Kidney (tissue), 14 donors: ENCODE data around the gene GNB5. TPM values are rescaled to one million over a fixed set of nuclear protein-coding genes. Genes with fewer than 3 reads are reported as not detected.

Experiments
- DNase-seq, 5 donors: peaks; one replicate each; pipeline ENCODE4 v3.0.0-alpha.2; 2013 to 2020
- FAIRE-seq: peaks from 2 replicates; lab custom pipeline; 2012; peaks lifted over from hg19 to GRCh38; lab: Jason Lieb, UNC
- H3K27ac ChIP-seq, 2 donors: one replicate each; pipeline ENCODE4 v1.7.0; 2013; ENCODE audit warnings: low read depth in 2 of 2, low read length in 2 of 2, inconsistent platforms in 1 of 2
- H3K27me3 ChIP-seq: one replicate; pipeline ENCODE4 v1.7.1; 2013; ENCODE audit warnings: low read length, inconsistent platforms; ENCODE audit not compliant: control insufficient read depth, insufficient read depth
- H3K36me3 ChIP-seq, 3 donors: one replicate each; pipeline versions ENCODE4 v1.7.0 to v1.7.1; 2013; ENCODE audit warnings: low read length in 3 of 3, control low read depth in 1 of 3, inconsistent platforms in 1 of 3; ENCODE audit not compliant: insufficient read depth in 3 of 3, control insufficient read depth in 2 of 3
- H3K4me1 ChIP-seq, 3 donors: one replicate each; pipeline versions ENCODE4 v1.7.0 to v1.7.1; 2013; ENCODE audit warnings: low read length in 3 of 3, inconsistent platforms in 1 of 3, low read depth in 1 of 3; ENCODE audit not compliant: control insufficient read depth in 2 of 3, insufficient read depth in 2 of 3
- H3K4me3 ChIP-seq, 3 donors: one replicate each; pipeline versions ENCODE4 v1.7.0 to v1.8.1; 2013; ENCODE audit warnings: low read length in 3 of 3, control low read depth in 1 of 3, inconsistent platforms in 1 of 3
- H3K9ac ChIP-seq, 3 donors: one replicate each; pipeline versions ENCODE4 v1.7.0 to v1.7.1; 2013; ENCODE audit warnings: low read length in 3 of 3, control low read depth in 1 of 3, inconsistent platforms in 1 of 3
- H3K9me3 ChIP-seq, 3 donors: one replicate each; pipeline versions ENCODE4 v1.7.0 to v1.7.1; 2013; ENCODE audit warnings: low read length in 3 of 3, control low read depth in 1 of 3, inconsistent platforms in 1 of 3; ENCODE audit not compliant: control insufficient read depth in 2 of 3, insufficient read depth in 1 of 3
- intact Hi-C: fragments of 100-400 bp; cut with DNase I; formaldehyde crosslinking; loops from one replicate; pipeline ENCODE4 v1.11.1; 2022
- polyA plus RNA-seq: library from polyadenylated mRNA; stranded (reverse); fragments of 350-450 nt; fragmentation: Illumina TruSeq; extraction: RNeasy Lipid Tissue Mini Kit (QIAGEN cat#74804); gene quantifications from one replicate; pipeline ENCODE4 v1.2.3, GENCODE V29; 2014; ENCODE audit warnings: low read depth, low replicate concordance; ENCODE audit not compliant: insufficient read depth
- total RNA-seq: library from RNA; stranded (reverse); fragmentation: NEBNext Ultra II Directional; extraction: Animal tissue kit (Norgen Biotek cat#: 25700); gene quantifications from one replicate; pipeline ENCODE4 v1.2.1, GENCODE V29; 2021
- TF ChIP-seq, protein P1 (sequence below): IDR thresholded peaks from 3 replicates; pipeline ENCODE4 v1.5.1; 2012; ENCODE audit warnings: mild to moderate bottlenecking, moderate library complexity, borderline replicate concordance; ENCODE audit not compliant: insufficient read depth; ENCODE audit errors: extremely low read depth
- donor health status: control.
- donor health status: control.
- donor health status: control.
- donor health status: control.
- donor health status: control.
- donor health status: DM: yes; HTN: yes; CAD: no.
- donor health status: Normal renal cell carcinoma (clear cell type).

GNB5 gene
- total and polyA plus RNA-seq, 2 donors from 2014 or later = 28.3 to 43.6 TPM

DNA sequence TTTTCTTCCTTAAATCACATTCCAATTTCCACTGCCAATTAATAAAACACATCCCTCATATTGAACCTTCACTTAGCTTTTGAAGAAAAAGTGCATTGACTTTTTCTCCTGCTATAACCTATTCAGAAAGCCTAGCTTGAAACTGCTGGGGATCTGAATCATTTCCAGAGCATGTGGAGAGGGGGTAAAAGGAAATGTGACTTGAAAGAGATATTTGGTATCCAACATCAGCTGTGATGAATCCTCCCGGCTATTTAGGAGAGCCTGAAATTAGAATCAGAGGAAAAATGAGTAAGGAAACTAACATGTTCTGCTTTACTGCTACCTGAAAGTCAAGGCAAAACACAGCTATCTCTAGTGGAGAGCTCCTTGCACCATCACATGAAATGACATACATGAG is 2.6 kb upstream of the GNB5 start:
- Histone ChIP-seq H3K9me3 (no peaks in the 10 kb centered on the region), H3K36me3 (peaks cover 0 to 3% (median 0%) of the 10 kb centered on the region in 3 donors), H3K4me1 (no peaks in the 10 kb centered on the region), H3K27ac (no peak overlapping the region), H3K4me3 (no peak overlapping the region), H3K9ac (no peak overlapping the region), H3K27me3 (no peaks in the 10 kb centered on the region)
- TF ChIP-seq, protein P1, sequence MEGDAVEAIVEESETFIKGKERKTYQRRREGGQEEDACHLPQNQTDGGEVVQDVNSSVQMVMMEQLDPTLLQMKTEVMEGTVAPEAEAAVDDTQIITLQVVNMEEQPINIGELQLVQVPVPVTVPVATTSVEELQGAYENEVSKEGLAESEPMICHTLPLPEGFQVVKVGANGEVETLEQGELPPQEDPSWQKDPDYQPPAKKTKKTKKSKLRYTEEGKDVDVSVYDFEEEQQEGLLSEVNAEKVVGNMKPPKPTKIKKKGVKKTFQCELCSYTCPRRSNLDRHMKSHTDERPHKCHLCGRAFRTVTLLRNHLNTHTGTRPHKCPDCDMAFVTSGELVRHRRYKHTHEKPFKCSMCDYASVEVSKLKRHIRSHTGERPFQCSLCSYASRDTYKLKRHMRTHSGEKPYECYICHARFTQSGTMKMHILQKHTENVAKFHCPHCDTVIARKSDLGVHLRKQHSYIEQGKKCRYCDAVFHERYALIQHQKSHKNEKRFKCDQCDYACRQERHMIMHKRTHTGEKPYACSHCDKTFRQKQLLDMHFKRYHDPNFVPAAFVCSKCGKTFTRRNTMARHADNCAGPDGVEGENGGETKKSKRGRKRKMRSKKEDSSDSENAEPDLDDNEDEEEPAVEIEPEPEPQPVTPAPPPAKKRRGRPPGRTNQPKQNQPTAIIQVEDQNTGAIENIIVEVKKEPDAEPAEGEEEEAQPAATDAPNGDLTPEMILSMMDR = no peak
- DNase-seq (no peak), FAIRE-seq (no peak)
- intact Hi-C loops = no loop called here

DNA sequence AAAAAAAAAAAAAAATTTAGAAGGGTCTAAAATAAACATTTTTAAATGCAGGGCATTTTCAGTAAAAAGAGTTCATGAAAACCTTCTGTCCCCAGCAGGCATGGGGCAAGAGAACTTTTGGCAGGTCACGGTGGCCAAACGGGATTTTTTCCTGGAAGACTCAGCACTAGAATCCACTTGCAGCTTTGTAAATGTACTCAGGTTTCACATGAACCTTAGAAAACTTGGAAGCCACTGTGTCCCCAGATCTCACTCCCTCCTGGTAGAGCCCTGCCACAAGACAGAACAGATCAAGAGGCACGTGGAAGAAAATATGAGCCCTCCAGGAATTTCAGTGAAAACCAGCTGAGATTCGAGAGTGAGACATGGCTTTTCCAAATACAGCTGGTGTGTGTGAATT is 2.1 kb upstream of the GNB5 start:
- Histone ChIP-seq H3K4me3 (no peak overlapping the region), H3K9me3 (no peaks in the 10 kb centered on the region), H3K9ac (no peak overlapping the region), H3K4me1 (no peaks in the 10 kb centered on the region), H3K27ac (no peak overlapping the region), H3K36me3 (peaks cover 0 to 3% (median 0%) of the 10 kb centered on the region in 3 donors), H3K27me3 (no peaks in the 10 kb centered on the region)
- FAIRE-seq (no peak), DNase-seq (no peak)
- TF ChIP-seq, protein P1 = no peak
- intact Hi-C loops = no loop called here

DNA sequence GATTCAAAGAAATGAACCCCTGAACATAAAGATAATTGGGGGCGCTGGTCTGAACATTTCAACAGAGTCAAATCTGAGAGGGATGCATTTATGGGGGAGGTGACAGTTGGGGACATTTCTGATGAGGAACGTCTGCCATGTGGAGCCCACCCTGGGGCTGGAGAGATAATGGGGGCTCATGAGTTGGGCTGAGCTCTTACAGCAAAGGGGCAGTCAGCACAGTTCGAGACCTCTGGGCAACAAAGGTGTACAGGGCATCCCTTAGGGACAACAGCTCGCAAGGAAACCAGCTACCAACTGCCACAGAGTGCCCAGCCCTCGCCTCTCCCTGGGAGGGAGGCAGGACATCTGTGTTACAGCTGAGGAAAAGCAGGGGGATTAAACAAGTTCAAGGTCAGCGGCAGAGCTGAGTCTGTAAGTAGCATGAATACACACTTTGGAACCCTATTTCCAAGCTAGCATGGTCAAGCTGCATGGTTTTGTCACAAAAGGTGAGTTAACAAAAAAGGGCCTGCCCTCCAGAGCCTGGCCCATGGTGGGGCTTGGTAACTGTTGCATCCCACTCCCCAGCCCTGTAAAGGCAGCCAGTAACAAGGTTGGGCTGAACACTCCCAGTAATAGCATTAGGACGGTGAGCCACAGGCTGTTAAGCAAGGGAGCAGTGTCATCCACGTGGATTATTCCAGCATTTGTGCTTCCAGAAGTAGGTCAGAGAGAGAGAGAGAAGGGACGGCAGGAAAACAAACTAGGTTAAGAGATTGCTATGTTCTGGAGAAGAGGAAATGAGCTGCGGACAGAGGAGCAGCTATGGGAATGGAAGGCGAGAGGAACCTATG is 4.3 kb downstream of the GNB5 start:
- TF ChIP-seq, protein P1 = no peak
- Histone ChIP-seq H3K36me3 (no peaks in the 10 kb centered on the region), H3K4me1 (no peaks in the 10 kb centered on the region), H3K27ac (no peak overlapping the region), H3K9ac (no peak overlapping the region), H3K27me3 (no peaks in the 10 kb centered on the region), H3K4me3 (no peak overlapping the region), H3K9me3 (no peaks in the 10 kb centered on the region)
- intact Hi-C loops = no loop called here
- DNase-seq (no peak), FAIRE-seq (no peak)

DNA sequence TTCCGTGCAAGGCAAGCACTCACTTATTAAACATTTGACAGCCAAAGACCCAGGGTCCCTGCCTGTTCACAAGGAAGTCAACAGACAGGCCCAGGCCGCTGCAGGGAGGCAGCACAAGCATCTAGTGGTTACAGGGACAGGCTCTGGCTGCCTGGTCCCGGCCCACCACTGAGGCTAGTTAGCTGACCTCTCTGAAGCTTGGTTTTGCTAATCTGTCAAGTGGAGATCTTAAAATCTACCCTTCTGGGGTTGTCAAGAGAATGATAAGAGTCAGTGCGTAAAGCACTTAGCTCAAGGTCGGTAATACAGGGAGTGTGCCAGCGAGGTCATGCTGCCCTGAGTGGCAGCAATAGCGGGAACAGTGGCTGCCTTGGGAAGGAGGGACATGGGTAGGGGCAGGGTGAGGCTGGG is 6.0 kb downstream of the GNB5 start:
- FAIRE-seq = no peak
- no peak for DNase-seq
- no peaks in the 10 kb centered on the region for H3K9me3 ChIP-seq
- H3K27ac ChIP-seq = no peak overlapping the region
- H3K4me3 ChIP-seq = no peak overlapping the region
- TF ChIP-seq, protein P1 = no peak
- H3K36me3 ChIP-seq = no peaks in the 10 kb centered on the region
- no peak overlapping the region for H3K9ac ChIP-seq
- intact Hi-C loops = no loop called here
- no peaks in the 10 kb centered on the region for H3K27me3 ChIP-seq
- H3K4me1 ChIP-seq = peaks cover 0 to 3% (median 0%) of the 10 kb centered on the region in 3 donors
